WTC11 (cell line): ENCODE data around the gene PIGQ. TPM values are rescaled to one million over a fixed set of nuclear protein-coding genes. Genes with fewer than 3 reads are reported as not detected.

Experiments used
- ATAC-seq: fragments of 200-7000 bp; cut with Tn5 transposase; 2 replicates; pipeline ENCODE4 v1.10.0; 2021; ENCODE audit warnings: mild to moderate bottlenecking, moderate library complexity
- CTCF ChIA-PET: fragments of 300-600 bp; sonication (Branson Sonifier 250); formaldehyde crosslinking; loops from one replicate; lab custom pipeline; 2021; ENCODE audit warnings: antibody characterized with exemption; lab: Charles Lee
- POLR2A ChIA-PET: fragments of 350-600 bp; sonication (Branson Sonifier 250); formaldehyde crosslinking; loops from one replicate; lab custom pipeline; 2021; ENCODE audit warnings: antibody characterized with exemption; lab: Charles Lee
- DNase-seq: peaks from one replicate; pipeline ENCODE4 v3.0.0; 2021; ENCODE audit warnings: low spot score
- H3K27ac Mint-ChIP-seq: 2 replicates; pipeline ENCODE4 v1.8.0; 2021; ENCODE audit warnings: mixed read lengths
- H3K27me3 Mint-ChIP-seq: 2 replicates; pipeline ENCODE4 v1.8.0; 2021; ENCODE audit warnings: low read depth, mild to moderate bottlenecking, moderate library complexity, mixed read lengths
- H3K36me3 Mint-ChIP-seq: 2 replicates; pipeline ENCODE4 v1.8.0; 2021; ENCODE audit warnings: mixed read lengths
- H3K4me1 Mint-ChIP-seq: 2 replicates; pipeline ENCODE4 v1.8.0; 2022; ENCODE audit warnings: mixed read lengths
- H3K4me3 Mint-ChIP-seq: 2 replicates; pipeline ENCODE4 v1.8.0; 2021; ENCODE audit warnings: mild to moderate bottlenecking, moderate library complexity, mixed read lengths
- H3K9me3 Mint-ChIP-seq: 2 replicates; pipeline ENCODE4 v1.8.0; 2021; ENCODE audit warnings: mixed read lengths
- AFF4 ChIP-seq: sonication (generic); formaldehyde crosslinking; IDR thresholded peaks from 2 replicates; pipeline ENCODE4 v1.8.1; 2023; ENCODE audit warnings: mild to moderate bottlenecking, missing genetic modification reagents, borderline replicate concordance
- ATF6 ChIP-seq: sonication (generic); formaldehyde crosslinking; IDR thresholded peaks from 2 replicates; pipeline ENCODE4 v1.8.1; 2023; ENCODE audit warnings: mild to moderate bottlenecking, missing genetic modification reagents
- CBFB ChIP-seq: sonication (generic); formaldehyde crosslinking; IDR thresholded peaks from 2 replicates; pipeline ENCODE4 v1.8.1; 2022; ENCODE audit warnings: mild to moderate bottlenecking, low read depth, missing genetic modification reagents
- CREB1 ChIP-seq: sonication (generic); formaldehyde crosslinking; IDR thresholded peaks from 2 replicates; pipeline ENCODE4 v1.8.0; 2023; ENCODE audit warnings: mild to moderate bottlenecking, missing genetic modification reagents
- CREM ChIP-seq: sonication (generic); formaldehyde crosslinking; IDR thresholded peaks from 2 replicates; pipeline ENCODE4 v1.8.1; 2022; ENCODE audit warnings: mild to moderate bottlenecking, missing genetic modification reagents, moderate library complexity
- E2F5 ChIP-seq: sonication (generic); formaldehyde crosslinking; IDR thresholded peaks from 2 replicates; pipeline ENCODE4 v1.8.1; 2022; ENCODE audit warnings: mild to moderate bottlenecking, moderate library complexity, missing genetic modification reagents
- ESRRA ChIP-seq: sonication (generic); formaldehyde crosslinking; IDR thresholded peaks from 2 replicates; pipeline ENCODE4 v1.8.1; 2022; ENCODE audit warnings: mild to moderate bottlenecking, missing genetic modification reagents, borderline replicate concordance
- GTF2I ChIP-seq: fragments of 250-450 bp; sonication (Bioruptor Pico); conservative IDR thresholded peaks from 2 replicates; pipeline ENCODE4 v1.4.0; 2021; ENCODE audit warnings: mild to moderate bottlenecking
- HMGXB4 ChIP-seq: sonication (generic); formaldehyde crosslinking; IDR thresholded peaks from 2 replicates; pipeline ENCODE4 v1.8.1; 2023; ENCODE audit warnings: mild to moderate bottlenecking, moderate library complexity, missing genetic modification reagents
- IRF2 ChIP-seq: sonication (generic); formaldehyde crosslinking; IDR thresholded peaks from 2 replicates; pipeline ENCODE4 v1.8.0; 2022; ENCODE audit warnings: low read depth, missing genetic modification reagents, borderline replicate concordance
- JAZF1 ChIP-seq: fragments of 250-450 bp; sonication (Bioruptor Pico); IDR thresholded peaks from 2 replicates; pipeline ENCODE4 v1.9.0; 2021; ENCODE audit warnings: moderate library complexity, mild to moderate bottlenecking, inconsistent platforms
- NR3C1 ChIP-seq: sonication (generic); formaldehyde crosslinking; conservative IDR thresholded peaks from 2 replicates; pipeline ENCODE4 v1.8.1; 2023; ENCODE audit warnings: low read depth, mild to moderate bottlenecking, missing genetic modification reagents
- TCF7 ChIP-seq: sonication (generic); formaldehyde crosslinking; IDR thresholded peaks from 2 replicates; pipeline ENCODE4 v1.8.0; 2022; ENCODE audit warnings: mild to moderate bottlenecking, low read depth, missing genetic modification reagents, moderate library complexity
- TEAD4 ChIP-seq: sonication (generic); formaldehyde crosslinking; IDR thresholded peaks from 2 replicates; pipeline ENCODE4 v1.8.0; 2022; ENCODE audit warnings: mild to moderate bottlenecking, missing genetic modification reagents
- ZNF219 ChIP-seq: sonication (generic); formaldehyde crosslinking; IDR thresholded peaks from 2 replicates; pipeline ENCODE4 v1.8.0; 2023; ENCODE audit warnings: missing genetic modification reagents, mild to moderate bottlenecking, borderline replicate concordance
- ZNF263 ChIP-seq: sonication (generic); formaldehyde crosslinking; IDR thresholded peaks from 2 replicates; pipeline ENCODE4 v1.8.1; 2022; ENCODE audit warnings: low read depth, mild to moderate bottlenecking, moderate library complexity, missing genetic modification reagents
- ZNF396 ChIP-seq: fragments of 250-450 bp; sonication (Bioruptor Pico); IDR thresholded peaks from 2 replicates; pipeline ENCODE4 v1.8.0; 2021; ENCODE audit warnings: mild to moderate bottlenecking, moderate library complexity, borderline replicate concordance
- total RNA-seq: library from RNA; stranded (reverse); gene quantifications from 3 replicates; pipeline ENCODE4 v1.2.3, GENCODE V29; 2021

Gene PIGQ
- total RNA-seq, 1 experiment from 2014 or later: 63.7 TPM

GRCh38 chr16:575354-576196 lies 5.8 kb downstream of the PIGQ start (continued):
- TF ChIP-seq HMGXB4 (CRISPR knock-in tag) (no peak), TCF7 (CRISPR knock-in tag) (no peak), GTF2I (CRISPR knock-in tag) (no peak), NR3C1 (CRISPR knock-in tag) (no peak), CBFB (CRISPR knock-in tag) (no peak), E2F5 (no peak), JAZF1 (CRISPR knock-in tag) (no peak), ZNF219 (no peak)

GRCh38 chr16:576197-576822 lies 6.5 kb downstream of the PIGQ start:
- DNase-seq (no peak), ATAC-seq (no peak)
- Mint-ChIP-seq H3K27me3 (no peaks in the 10 kb centered on the region), H3K27ac (peak overlapping the region; percentile 89), H3K9me3 (no peaks in the 10 kb centered on the region), H3K36me3 (no peaks in the 10 kb centered on the region), H3K4me3 (no peak overlapping the region), H3K4me1 (peaks cover 7% of the 10 kb centered on the region)
- CTCF ChIA-PET: interaction anchor here (0.5 to 2.4 kb wide), 31 partner anchors 8 to 223 kb away, joined by 3 to 18 read pairs (median 5); partner anchors contain the start of genes CHTF18, DECR2, NHLRC4 and RHBDL1
- POLR2A ChIA-PET: no interaction called here
- TF ChIP-seq ZNF396 (no peak), AFF4 (CRISPR knock-in tag) (no peak), JAZF1 (CRISPR knock-in tag) (no peak), TEAD4 (CRISPR knock-in tag) (no peak), ZNF263 (CRISPR knock-in tag) (no peak), CREB1 (CRISPR knock-in tag) (no peak), CREM (CRISPR knock-in tag) (no peak), ATF6 (CRISPR knock-in tag) (no peak), ESRRA (no peak), IRF2 (CRISPR knock-in tag) (no peak)
